ENCODE measurements around the gene VWA5A.
A peak's percentile ranks its signal among the peaks of the same experiment; 100 is the strongest.
"Not testable (repeated sequence)": the region's sequence is repeated elsewhere in the genome, so short reads cannot be mapped to it uniquely, and the experiment has no call there.

The VWA5A gene

DNA sequence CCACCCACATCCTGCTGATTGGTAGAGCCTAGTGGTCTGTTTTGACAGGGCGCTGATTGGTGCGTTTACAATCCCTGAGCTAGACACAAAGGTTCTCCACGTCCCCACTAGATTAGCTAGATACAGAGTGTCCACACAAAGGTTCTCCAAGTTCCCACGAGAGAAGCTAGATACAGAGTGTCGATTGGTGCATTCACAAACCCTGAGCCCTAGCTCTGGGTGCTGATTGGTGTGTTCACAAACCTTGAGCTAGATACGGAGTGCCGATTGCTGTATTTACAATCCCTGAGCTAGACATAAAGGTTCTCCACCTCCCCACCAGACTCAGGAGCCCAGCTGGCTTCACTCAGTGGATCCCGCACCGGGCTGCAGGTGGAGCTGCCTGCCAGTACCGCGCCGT, 55.1 kb downstream of the VWA5A start:
- DNase-seq (ENCODE audit: low read depth, low spot score), result not testable (repeated sequence)

DNA sequence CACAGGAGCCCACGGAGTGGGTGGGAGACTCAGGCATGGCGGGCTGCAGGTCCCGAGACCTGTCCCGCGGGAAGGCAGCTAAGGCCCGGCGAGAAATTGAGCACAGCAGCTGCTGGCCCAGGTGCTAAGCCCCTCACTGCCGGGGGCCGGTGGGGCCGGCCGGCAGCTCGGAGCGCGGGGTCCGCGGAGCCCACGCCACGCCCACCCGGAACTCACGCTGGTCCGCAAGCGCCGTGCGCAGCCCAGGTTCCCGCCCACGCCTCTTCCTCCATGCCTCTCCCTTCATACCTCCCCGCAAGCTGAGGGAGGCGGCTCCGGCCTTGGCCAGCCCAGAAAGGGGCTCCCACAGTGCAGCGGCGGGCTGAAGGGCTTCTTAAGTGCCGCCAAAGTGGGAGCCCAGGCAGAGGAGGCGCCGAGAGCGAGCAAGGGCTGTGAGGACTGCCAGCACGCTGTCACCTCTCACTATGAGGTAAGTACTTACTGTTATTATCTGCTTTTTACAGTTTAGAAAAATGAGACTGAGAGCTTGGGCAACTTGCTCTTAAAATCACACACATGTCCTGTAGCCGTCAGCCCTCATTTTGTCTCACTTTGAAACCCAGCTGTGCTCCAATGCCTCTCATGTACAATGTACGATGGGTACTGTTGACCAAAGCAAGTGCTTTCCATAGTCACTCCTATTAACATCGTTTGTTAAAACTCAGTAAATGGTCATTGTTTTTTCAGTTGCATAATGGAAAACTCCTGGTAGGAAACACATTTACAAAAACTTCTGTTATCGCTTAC, 55.7 kb downstream of the VWA5A start:
- DNase-seq (ENCODE audit: low read depth, low spot score), result no peak

DNA sequence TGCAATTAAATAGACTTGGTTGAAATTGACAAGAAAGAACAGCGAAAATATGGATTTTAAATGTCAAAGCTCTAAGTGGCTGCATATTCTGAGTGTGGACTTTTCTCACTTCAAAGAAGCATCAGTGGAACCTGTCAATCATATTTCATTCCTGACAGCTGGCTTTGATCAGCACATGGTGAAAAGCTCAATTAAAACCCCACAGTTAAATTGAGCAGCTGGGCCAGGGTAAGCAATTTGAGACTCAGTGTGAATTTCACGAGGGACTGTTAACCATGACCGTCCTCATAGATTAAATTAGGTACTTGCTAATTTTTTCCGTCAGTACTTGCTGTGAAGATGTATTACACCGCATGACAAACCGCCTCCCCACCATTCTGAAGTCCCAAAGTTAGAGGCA, 56.9 kb downstream of the VWA5A start:
- DNase-seq (ENCODE audit: low read depth, low spot score), result no peak

DNA sequence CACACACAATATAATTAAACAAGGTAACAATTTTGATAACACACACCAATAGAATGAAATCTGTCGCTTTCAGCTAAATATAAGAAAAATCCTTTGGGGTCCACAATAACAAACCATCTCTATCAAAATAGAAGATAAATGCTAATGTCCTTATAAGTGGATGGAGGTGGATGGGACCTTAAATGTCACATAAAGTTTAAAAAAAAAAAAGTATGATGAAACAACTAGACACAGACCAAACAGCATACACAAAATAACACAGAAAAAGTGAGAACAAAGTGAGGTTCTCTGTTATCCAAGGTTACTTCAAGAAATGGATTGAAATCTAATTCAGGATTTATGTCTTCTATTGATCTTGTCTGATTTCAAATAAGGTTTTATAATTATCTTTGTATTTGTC, 57.3 kb downstream of the VWA5A start:
- DNase-seq (ENCODE audit: low read depth, low spot score), result no peak

DNA sequence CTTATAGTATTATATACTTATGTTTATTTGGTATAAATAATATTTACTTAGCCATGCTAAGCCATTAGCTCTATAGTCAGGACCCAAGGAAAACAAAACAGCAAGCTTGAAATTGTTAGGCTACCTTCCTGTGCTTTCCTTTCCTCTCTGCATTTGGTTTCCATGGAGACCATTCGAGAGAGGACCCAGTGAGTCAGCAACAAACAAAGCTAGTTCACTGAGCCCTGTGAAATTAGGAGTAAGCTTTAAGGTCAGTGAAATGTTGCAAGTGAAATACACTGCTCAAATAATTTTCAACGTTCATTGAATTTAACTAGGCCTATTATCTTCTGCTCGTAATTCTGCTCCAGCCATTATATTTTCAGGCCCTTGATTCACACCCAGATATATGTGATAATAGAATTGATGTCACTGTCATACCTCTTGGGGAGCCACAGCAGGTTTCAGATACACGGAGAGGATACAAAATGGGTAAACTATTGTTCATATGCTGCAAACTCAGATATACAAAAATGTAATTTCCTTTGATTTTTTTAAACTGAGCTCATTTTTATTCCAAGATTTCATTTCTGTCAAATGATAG, 58.8 kb downstream of the VWA5A start:
- DNase-seq (ENCODE audit: low read depth, low spot score), result no peak

DNA sequence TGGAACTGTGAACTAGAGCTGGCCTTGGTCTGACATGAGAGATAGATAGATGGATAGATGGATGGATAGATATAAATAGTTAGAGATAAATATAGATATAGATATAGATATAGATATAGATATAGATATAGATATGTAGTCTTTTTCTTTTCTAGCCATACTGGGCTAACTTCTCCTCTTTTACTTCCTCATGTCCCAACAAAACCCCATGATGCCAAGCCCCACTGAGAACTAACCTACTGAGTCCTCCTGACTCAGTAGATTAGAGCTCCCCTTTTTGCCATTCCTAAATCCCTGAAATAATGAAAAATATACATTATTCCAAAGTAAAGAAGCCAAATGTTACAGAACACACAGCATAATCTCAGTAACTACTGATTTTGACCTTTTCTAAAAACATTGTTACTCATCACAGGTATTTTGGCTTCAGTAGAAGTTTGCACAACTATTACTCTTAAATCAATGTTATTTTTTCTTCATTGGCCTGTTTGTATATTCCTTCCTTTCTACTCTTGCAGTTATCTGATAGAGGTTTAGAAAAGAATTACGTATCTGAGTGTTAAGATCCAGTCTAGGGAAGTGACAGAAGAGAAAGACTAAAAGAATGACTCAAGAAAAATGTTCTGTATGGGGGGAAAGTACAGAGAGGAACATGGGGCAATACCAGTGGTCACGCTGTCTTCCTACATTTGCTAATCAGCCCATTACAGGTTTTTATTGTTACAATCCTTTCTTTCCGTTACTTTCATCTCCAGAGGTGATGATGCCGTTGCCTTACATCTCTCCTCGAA, 61.9 kb downstream of the VWA5A start:
- DNase-seq (ENCODE audit: low read depth, low spot score), result no peak

DNA sequence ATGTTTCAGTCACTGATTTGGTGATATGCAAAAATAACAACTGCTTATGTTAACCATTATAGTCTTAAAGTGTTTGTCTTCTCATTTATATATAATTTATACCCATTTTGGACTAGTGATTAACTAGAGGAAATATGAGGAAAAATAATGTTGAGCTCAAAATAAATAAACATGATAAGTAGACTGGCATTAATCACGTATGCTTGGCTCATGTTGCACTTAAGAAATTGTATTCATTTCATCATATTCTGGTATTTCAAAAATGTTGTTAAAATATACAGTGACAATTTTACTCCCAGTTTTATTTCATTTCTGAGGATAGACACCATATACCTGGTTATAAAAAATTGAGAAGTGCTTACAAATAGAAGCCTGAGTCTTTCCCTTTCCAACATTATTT, 64.1 kb downstream of the VWA5A start:
- no peak for DNase-seq (ENCODE audit: low read depth, low spot score)

DNA sequence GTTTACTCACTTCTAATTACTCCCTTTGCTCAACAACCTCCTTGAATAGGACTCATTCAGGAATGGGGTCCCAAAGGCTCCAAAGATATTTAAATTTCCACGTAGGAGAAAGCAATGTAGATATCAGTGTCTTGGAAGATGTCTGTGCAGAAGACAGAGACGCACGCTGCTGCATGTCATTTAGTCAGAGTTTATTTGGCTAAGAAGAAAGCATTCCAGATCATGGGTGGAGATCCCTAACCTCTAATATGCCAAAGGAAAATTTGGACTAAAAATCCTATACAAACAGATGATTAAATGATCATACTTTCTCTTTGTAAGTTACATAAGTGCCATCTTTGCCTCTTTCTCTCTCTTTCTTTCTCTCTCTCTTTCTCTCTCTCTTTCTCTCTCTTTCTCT, 67.8 kb downstream of the VWA5A start, which contains the start of gene OR10D3:
Gene OR10D3 (plus strand): TSS at position 278 of the 400 bp plus-strand sequence. CDS start 1,925 bp downstream, outside the sequence.
- no peak for DNase-seq (ENCODE audit: low read depth, low spot score)

DNA sequence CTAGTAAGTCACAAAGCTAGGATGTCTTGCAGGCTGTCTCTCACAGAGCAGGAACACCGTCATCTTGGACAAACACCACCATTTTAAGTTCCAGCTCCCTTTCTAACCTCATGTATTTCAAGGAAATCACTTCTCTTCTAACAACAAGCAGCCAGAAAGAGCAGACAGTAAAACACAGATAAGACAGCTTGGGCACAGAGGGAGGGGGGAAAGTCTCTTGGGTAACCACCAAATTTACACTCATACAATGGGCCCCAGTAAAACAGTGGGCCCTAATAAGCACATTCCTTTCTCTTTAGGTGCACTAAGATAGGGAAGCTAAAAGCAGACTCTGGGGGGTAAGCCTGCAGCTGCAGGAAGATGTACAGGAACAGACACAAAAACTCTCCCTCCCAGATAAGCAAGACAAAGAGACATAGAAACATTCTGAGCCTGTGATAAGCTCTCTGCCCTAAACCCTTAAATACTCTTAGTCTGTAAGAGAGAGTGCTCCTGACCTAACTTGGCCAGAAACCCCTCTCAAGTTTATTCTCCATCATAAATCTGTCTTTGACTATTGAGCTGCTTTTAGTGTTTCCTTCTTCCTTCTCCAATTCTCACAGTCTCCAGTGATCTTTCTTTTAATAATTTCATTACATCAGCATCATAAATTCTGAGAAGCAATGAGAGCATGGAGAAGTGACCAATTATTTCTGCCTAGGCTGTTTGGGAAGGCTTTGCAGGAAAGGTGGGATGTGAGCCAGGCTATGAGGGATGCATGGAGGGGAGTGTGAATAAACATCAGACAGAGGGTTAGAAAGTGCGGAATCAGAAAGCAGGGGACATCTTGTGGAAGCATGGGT, 75.3 kb downstream of the VWA5A start:
- DNase-seq (ENCODE audit: low read depth, low spot score), result no peak

DNA sequence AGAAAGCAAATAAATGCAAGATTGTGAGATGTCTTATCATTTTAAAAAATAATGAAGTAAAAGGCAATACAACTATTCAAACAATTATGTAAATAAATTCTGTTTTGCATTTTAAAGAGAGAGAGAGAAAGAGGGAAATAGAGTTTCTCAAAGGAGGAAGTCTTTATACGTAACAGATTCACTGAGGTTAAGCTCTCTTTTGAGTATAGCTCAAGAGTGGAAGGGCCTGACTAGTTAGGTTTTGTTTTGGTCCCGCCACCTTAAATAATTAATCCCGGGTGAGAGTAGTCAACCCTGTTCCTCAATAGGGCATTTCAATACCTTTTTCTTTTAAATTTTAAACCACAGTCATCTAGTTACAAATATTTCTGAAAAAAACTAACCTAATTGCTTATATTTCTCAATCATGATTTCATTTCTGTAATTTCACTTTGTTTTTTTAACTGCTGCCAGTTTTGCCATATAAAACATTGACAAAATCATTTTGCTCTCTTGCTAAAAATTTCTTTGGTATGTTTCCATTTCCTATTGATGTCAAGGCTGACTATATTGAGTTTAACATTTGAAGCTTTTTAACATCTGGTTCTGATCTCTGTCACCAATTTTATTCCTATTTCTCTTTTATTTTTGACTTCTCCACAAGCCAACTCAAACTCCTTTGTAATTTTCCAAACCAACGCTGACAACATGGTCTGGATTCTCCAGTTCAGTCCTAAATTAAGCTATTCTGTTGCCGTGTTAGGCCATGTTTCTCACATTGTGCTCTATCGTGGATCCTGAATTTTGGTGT, 78.2 kb downstream of the VWA5A start:
- no peak for DNase-seq (ENCODE audit: low read depth, low spot score)

DNA sequence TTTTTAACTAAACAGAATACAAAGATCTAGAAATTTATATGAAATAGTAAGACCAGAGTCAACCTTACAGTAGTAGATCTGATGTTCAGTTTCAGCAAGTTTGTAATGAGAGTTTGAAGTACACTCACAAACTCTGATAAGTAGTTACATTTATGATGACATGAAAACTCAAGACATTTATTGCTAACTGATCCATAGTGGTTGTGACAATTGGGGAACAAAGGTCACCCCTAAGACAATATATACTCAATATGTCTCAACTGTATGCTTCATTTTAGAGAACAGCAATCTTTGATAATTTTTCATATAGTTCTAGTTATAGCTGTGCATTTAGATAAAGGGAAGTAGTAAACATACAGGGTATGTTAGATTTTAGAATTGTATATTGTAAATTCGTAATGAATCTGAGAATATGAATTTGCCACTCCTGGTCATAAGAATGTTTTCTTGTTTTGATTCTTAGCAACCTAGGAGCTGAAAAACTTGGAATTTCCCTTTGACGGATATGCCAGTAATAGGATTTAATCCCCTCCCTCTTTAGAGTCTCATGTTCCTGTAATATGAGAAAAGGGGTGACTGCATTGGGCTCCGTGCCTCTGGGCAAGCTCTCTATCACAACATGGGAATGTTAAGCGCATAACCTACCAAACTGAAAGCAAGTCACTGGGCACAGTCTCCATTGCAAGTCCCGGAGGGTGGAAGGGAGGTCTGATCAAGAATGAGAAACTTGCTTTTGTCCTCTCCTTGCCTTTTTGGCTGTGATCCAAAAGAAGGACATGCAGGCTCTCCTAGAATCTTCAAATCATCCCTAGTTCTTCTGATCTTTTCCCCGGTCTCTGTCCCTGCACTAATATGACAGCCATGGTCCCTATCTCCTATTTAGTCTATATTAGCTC, 79.3 kb downstream of the VWA5A start:
- peak; percentile 5 for DNase-seq (ENCODE audit: low read depth, low spot score)

DNA sequence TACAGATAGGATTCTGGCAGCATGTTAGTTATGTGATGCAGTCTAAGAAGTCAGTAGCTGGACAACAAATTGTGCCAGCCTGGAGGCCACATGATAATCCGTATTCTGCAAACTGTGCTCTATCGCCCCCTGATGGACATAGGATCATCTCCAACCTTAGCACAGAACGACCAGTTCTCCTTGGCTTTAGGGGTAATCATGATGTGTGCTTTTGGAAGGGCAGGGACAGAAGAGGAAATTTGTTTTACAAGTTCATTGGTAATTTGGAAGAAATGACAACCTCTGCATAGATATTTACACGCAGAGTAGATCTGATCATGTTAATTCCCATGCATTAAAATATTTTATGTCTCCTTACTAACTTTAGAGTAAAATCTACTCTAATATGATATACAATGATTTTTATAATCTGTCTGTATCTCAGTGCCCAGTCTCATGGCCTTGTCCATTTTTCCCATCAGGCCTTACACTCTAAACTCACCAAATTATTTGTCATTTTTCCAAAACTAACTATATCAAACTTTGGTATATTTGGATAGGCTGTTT, 80.0 kb downstream of the VWA5A start:
- DNase-seq (ENCODE audit: low read depth, low spot score), result peak; percentile 5
